SK-N-SH (cell line): ENCODE data around the gene WRNIP1. TPM values are rescaled to one million over a fixed set of nuclear protein-coding genes. Genes with fewer than 3 reads are reported as not detected.

Source experiments
- CTCF ChIA-PET: fragments of 300-600, 350-600 bp; formaldehyde crosslinking; extraction: SDS; loops from one replicate; lab custom pipeline; 2021; lab: Yijun Ruan, JAX
- POLR2A ChIA-PET: fragments of 350-600 bp; sonication (Branson Sonifier 250); formaldehyde crosslinking; extraction: SDS; loops from one replicate; lab custom pipeline; 2020; ENCODE audit warnings: antibody characterized with exemption, inconsistent platforms; lab: Yijun Ruan, JAX
- DNase-seq: peaks from one replicate; pipeline ENCODE4 v3.0.0; 2012
- H2AFZ ChIP-seq: fragments of 200-600 bp; sonication (generic); 2 replicates; pipeline ENCODE4 v1.8.1; 2016; ENCODE audit warnings: antibody characterized with exemption, mild to moderate bottlenecking, low read depth
- H3F3A ChIP-seq: fragments of 200-600 bp; sonication (generic); replicated peaks from 2 replicates; pipeline ENCODE3; 2016; ENCODE audit warnings: antibody characterized with exemption, mild to moderate bottlenecking; ENCODE audit not compliant: insufficient read depth
- H3K27ac ChIP-seq, 2 experiments: fragments of 200-500 bp in 1 of 2; fragments of 200-600 bp in 1 of 2; sonication (Bioruptor generic) in 1 of 2; sonication (generic), shearing (Covaris generic) in 1 of 2; 2 replicates each; pipeline versions ENCODE4 v1.5.1 to v1.6.1; 2014 to 2016; ENCODE audit warnings: low read depth in 2 of 2, inconsistent platforms in 1 of 2, low read length in 1 of 2, mild to moderate bottlenecking in 1 of 2, mixed read lengths in 1 of 2
- H3K27me3 ChIP-seq: fragments of 200-600 bp; sonication (generic), shearing (Covaris generic); 2 replicates; pipeline ENCODE4 v1.6.1; 2016; ENCODE audit warnings: mixed run types; ENCODE audit not compliant: insufficient read depth
- H3K36me3 ChIP-seq, 2 experiments: fragments of 200-500 bp in 1 of 2; fragments of 200-600 bp in 1 of 2; sonication (Bioruptor generic) in 1 of 2; sonication (generic) in 1 of 2; replicated peaks in 1 of 2; 2 replicates each; pipeline versions ENCODE3 to v1.5.1; 2014 to 2016; ENCODE audit warnings: low read length in 1 of 2, mild to moderate bottlenecking in 1 of 2; ENCODE audit not compliant: insufficient read depth in 2 of 2, control insufficient read depth in 1 of 2
- H3K4me1 ChIP-seq, 2 experiments: fragments of 200-500 bp in 1 of 2; fragments of 200-600 bp in 1 of 2; sonication (Bioruptor generic) in 1 of 2; sonication (generic), shearing (Covaris generic) in 1 of 2; 2 replicates each; pipeline versions ENCODE4 v1.5.1 to v1.6.1; 2014 to 2016; ENCODE audit warnings: low read depth in 1 of 2, low read length in 1 of 2, mixed run types in 1 of 2; ENCODE audit not compliant: insufficient read depth in 2 of 2, control insufficient read depth in 1 of 2
- H3K4me2 ChIP-seq: fragments of 200-600 bp; sonication (generic), shearing (Covaris generic); 2 replicates; pipeline ENCODE4 v1.6.1; 2017; ENCODE audit warnings: mixed run types
- H3K4me3 ChIP-seq, 2 experiments: fragments of 200-500 bp in 1 of 2; fragments of 200-600 bp in 1 of 2; sonication (Bioruptor generic) in 1 of 2; sonication (generic), shearing (Covaris generic) in 1 of 2; 2 replicates each; pipeline versions ENCODE4 v1.5.1 to v1.8.1; 2014 to 2016; ENCODE audit warnings: low read depth in 2 of 2, inconsistent platforms in 1 of 2, low read length in 1 of 2, mild to moderate bottlenecking in 1 of 2, mixed read lengths in 1 of 2, moderate library complexity in 1 of 2
- H3K79me2 ChIP-seq: fragments of 200-600 bp; sonication (generic); 2 replicates; pipeline ENCODE4 v1.8.1; 2017; ENCODE audit warnings: mild to moderate bottlenecking; ENCODE audit not compliant: insufficient read depth
- H3K9ac ChIP-seq: fragments of 200-600 bp; sonication (generic); 2 replicates; pipeline ENCODE4 v1.6.1; 2017; ENCODE audit warnings: mixed run types
- H3K9me2 ChIP-seq: fragments of 200-600 bp; sonication (generic); 2 replicates; pipeline ENCODE4 v1.6.1; 2017; ENCODE audit warnings: mixed run types
- H3K9me3 ChIP-seq: fragments of 200-600 bp; sonication (generic); 2 replicates; pipeline ENCODE4 v1.6.1; 2017; ENCODE audit warnings: mixed run types, mild to moderate bottlenecking, moderate library complexity
- H4K20me1 ChIP-seq: fragments of 200-600 bp; sonication (generic); 2 replicates; pipeline ENCODE4 v1.6.1; 2017; ENCODE audit warnings: mild to moderate bottlenecking, mixed run types; ENCODE audit not compliant: insufficient read depth
- CHD2 ChIP-seq: fragments of 150-350 bp; IDR thresholded peaks from 2 replicates; pipeline ENCODE4 v1.6.1; 2018; ENCODE audit warnings: low read length; ENCODE audit not compliant: partially characterized antibody
- CTCF ChIP-seq: fragments of 200-600 bp; sonication (generic); IDR thresholded peaks from 2 replicates; pipeline ENCODE4 v1.6.1; 2017; ENCODE audit warnings: antibody characterized with exemption, mild to moderate bottlenecking, moderate library complexity
- ELF1 ChIP-seq: IDR thresholded peaks from 2 replicates; pipeline ENCODE4 v1.4.0; 2012
- EP300 ChIP-seq, 2 experiments: IDR thresholded peaks; 2 replicates each; pipeline versions ENCODE4 v1.4.0 to v1.6.1; 2012; ENCODE audit warnings: borderline replicate concordance in 1 of 2, low read depth in 1 of 2, low read length in 1 of 2
- EZH2phosphoT487 ChIP-seq: fragments of 200-600 bp; sonication (generic); IDR thresholded peaks from 2 replicates; pipeline ENCODE4 v1.6.1; 2017; ENCODE audit warnings: low read depth, mixed run types, mild to moderate bottlenecking, antibody characterized with exemption, moderate library complexity, borderline replicate concordance
- FOSL2 ChIP-seq: IDR thresholded peaks from 2 replicates; pipeline ENCODE4 v1.4.0; 2012; ENCODE audit warnings: low read depth, mild to moderate bottlenecking, moderate library complexity, borderline replicate concordance
- FOXM1 ChIP-seq: IDR thresholded peaks from 2 replicates; pipeline ENCODE4 v1.4.0; 2012; ENCODE audit warnings: low read depth, mild to moderate bottlenecking
- GATA2 ChIP-seq: sonication (generic); formaldehyde crosslinking; IDR thresholded peaks from 2 replicates; pipeline ENCODE4 v1.5.0; 2020; ENCODE audit warnings: mild to moderate bottlenecking, missing genetic modification reagents
- IRF3 ChIP-seq: fragments of 150-350 bp; IDR thresholded peaks from 2 replicates; pipeline ENCODE4 v1.6.1; 2016; ENCODE audit warnings: mild to moderate bottlenecking, low read depth, low read length
- MEF2A ChIP-seq: IDR thresholded peaks from 2 replicates; pipeline ENCODE4 v1.4.0; 2012; ENCODE audit warnings: low read depth, borderline replicate concordance
- RAD21 ChIP-seq: IDR thresholded peaks from 2 replicates; pipeline ENCODE4 v1.6.1; 2012; ENCODE audit warnings: mild to moderate bottlenecking, low read length
- RFX5 ChIP-seq: IDR thresholded peaks from 2 replicates; pipeline ENCODE4 v1.6.1; 2012; ENCODE audit warnings: mild to moderate bottlenecking, improper control_type of control experiment, low read length
- SIN3A ChIP-seq: IDR thresholded peaks from 2 replicates; pipeline ENCODE4 v1.6.1; 2012; ENCODE audit warnings: low read depth, mild to moderate bottlenecking, low read length, moderate library complexity, borderline replicate concordance
- SMC3 ChIP-seq: IDR thresholded peaks from 2 replicates; pipeline ENCODE4 v1.6.1; 2012; ENCODE audit warnings: low read depth, low read length, improper control_type of control experiment
- TCF12 ChIP-seq: IDR thresholded peaks from 2 replicates; pipeline ENCODE4 v1.4.0; 2012
- TEAD4 ChIP-seq: IDR thresholded peaks from 2 replicates; pipeline ENCODE4 v1.4.0; 2012; ENCODE audit warnings: mild to moderate bottlenecking, borderline replicate concordance; ENCODE audit not compliant: insufficient read depth
- USF1 ChIP-seq: IDR thresholded peaks from 2 replicates; pipeline ENCODE4 v1.4.0; 2012; ENCODE audit warnings: low read depth, borderline replicate concordance
- WGBS: methylation state at CpG from one replicate; pipeline ENCODE4 v1.1.6; 2017; ENCODE audit warnings: low lambda C conversion rate; 5-methylcytosine and 5-hydroxymethylcytosine counted together
- polyA plus RNA-seq, 3 experiments: library from polyadenylated mRNA; depleted of rRNA; stranded (reverse); fragments of >200 nt; gene quantifications; 2 replicates each; pipeline ENCODE4 v1.2.3, GENCODE V29; 2012
- TF ChIP-seq, protein P1 (sequence below): IDR thresholded peaks from 2 replicates; pipeline ENCODE4; 2012

WRNIP1 gene
- polyA plus RNA-seq, 1 of the 3 experiments (the other 2 are of a cell fraction) = 47.5 TPM

DNA sequence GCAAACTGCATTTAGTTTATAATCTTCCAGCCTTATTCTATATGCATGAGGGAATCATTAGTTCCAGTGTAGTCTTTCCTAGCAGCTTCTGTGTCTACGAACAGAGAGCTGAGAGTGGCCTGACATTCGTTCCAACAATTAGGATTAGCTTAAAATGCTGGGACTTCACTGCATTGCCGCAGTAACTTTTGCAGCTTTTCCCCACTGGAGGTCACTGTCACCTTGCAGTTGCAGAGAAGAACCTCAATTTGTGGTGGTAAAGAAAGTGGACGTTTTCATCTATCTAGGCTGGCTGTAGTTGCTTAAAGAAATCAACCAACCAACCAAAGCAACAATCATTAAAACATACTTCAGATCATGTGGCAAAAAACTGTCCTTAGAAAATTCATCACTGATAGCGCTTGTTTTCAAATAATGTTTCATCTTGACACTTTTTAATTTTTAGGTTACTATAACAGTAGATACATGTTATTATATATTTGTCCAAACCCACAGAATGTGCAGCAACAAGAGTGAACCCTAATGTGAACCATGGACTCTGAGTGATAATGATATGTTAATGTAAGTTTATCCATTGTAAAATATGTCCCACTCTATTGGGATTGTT lies 26.7 kb upstream of the WRNIP1 start:
- ChIA-PET CTCF (interaction anchor here (0.6 to 11.1 kb wide), 47 partner anchors 10 to 1147 kb away, joined by 3 to 176 read pairs (median 4); partner anchors contain the start of genes MYLK4, SERPINB1 and WRNIP1), POLR2A (no interaction called here)
- peak; percentile 55 for DNase-seq
- Histone ChIP-seq H3K4me3 (peak overlapping the region in 1 of 2 experiments; percentile 9; a peak in 1 of 4 replicates), H3K79me2 (no peaks in the 10 kb centered on the region), H3K36me3 (no peaks in the 10 kb centered on the region), H3K9me2 (no peaks in the 10 kb centered on the region), H3K27me3 (no peaks in the 10 kb centered on the region), H2AFZ (no peak overlapping the region), H4K20me1 (no peaks in the 10 kb centered on the region), H3F3A (no peaks in the 10 kb centered on the region), H3K9me3 (no peaks in the 10 kb centered on the region), H3K9ac (no peak overlapping the region), H3K4me2 (no peak overlapping the region), H3K4me1 (no peaks in the 10 kb centered on the region), H3K27ac (no peak overlapping the region)
- WGBS = 37% methylated on average over 5 of the region's 5 CpGs
- peak; percentile 85 for TF ChIP-seq CTCF
- TF ChIP-seq MEF2A = no peak
- no peak for TF ChIP-seq RFX5
- TF ChIP-seq CHD2 = no peak
- TF ChIP-seq TEAD4 = no peak
- no peak for TF ChIP-seq FOXM1
- TF ChIP-seq RAD21 = peak; percentile 94
- peak; percentile 70 for TF ChIP-seq SMC3

- TF ChIP-seq ELF1 = no peak
- TF ChIP-seq TCF12 = no peak
- no peak for TF ChIP-seq IRF3
- TF ChIP-seq CTCF = no peak
- TF ChIP-seq GATA2 = no peak
- no peak for TF ChIP-seq SIN3A
- TF ChIP-seq RAD21 = no peak
- no peak for TF ChIP-seq FOSL2
- no peak for TF ChIP-seq EZH2phosphoT487
- TF ChIP-seq, protein P1, sequence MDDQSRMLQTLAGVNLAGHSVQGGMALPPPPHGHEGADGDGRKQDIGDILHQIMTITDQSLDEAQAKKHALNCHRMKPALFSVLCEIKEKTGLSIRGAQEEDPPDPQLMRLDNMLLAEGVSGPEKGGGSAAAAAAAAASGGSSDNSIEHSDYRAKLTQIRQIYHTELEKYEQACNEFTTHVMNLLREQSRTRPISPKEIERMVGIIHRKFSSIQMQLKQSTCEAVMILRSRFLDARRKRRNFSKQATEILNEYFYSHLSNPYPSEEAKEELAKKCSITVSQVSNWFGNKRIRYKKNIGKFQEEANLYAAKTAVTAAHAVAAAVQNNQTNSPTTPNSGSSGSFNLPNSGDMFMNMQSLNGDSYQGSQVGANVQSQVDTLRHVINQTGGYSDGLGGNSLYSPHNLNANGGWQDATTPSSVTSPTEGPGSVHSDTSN = no peak
- no peak for TF ChIP-seq EP300 (IDR thresholded peaks at IDR 0.05; ENCODE audit: borderline replicate concordance in 1 of 2, low read depth in 1 of 2, low read length in 1 of 2)
- TF ChIP-seq USF1 = no peak
- TF ChIP-seq RFX5 = no peak
- CTCF ChIA-PET = interaction anchor here (0.7 to 11.1 kb wide), 11 partner anchors 10 to 321 kb away, joined by 3 to 176 read pairs (median 3); partner anchors contain the start of gene MYLK4
- Histone ChIP-seq H3K27me3 (no peaks in the 10 kb centered on the region), H3K27ac (no peak overlapping the region), H3K9me2 (no peaks in the 10 kb centered on the region), H3K9ac (no peak overlapping the region), H2AFZ (no peak overlapping the region), H3K4me3 (no peak overlapping the region), H3K4me2 (no peak overlapping the region), H3K36me3 (no peaks in the 10 kb centered on the region), H3K79me2 (no peaks in the 10 kb centered on the region), H4K20me1 (no peaks in the 10 kb centered on the region), H3F3A (no peaks in the 10 kb centered on the region), H3K4me1 (peaks cover 0 to 4% of the 10 kb centered on the region in 2 experiments; a peak in 2 of 4 replicates), H3K9me3 (no peaks in the 10 kb centered on the region)
- no peak for DNase-seq
- 86% methylated on average over 4 of the region's 4 CpGs for WGBS
- POLR2A ChIA-PET = no interaction called here
These were observed 25.9 kb upstream of the WRNIP1 start for GRCh38 chr6:2739335-2739734.
